Loucy (cell line): ENCODE measurements around the gene FMN2.

Experiments
- EZH2phosphoT487 ChIP-seq: fragments of 200-600 bp; IDR thresholded peaks from 2 replicates; pipeline ENCODE4 v1.6.1; 2018; ENCODE audit warnings: antibody characterized with exemption, mild to moderate bottlenecking, moderate library complexity, borderline replicate concordance
- TF ChIP-seq, protein P1 (sequence below): fragments of 200-600 bp; sonication (generic); conservative IDR thresholded peaks from 2 replicates; pipeline ENCODE4 v1.5.1; 2014; ENCODE audit warnings: mild to moderate bottlenecking, antibody characterized with exemption, low read length

GRCh38 chr1:240405751-240406150, 314.1 kb downstream of the FMN2 start:
- TF ChIP-seq, protein P1, sequence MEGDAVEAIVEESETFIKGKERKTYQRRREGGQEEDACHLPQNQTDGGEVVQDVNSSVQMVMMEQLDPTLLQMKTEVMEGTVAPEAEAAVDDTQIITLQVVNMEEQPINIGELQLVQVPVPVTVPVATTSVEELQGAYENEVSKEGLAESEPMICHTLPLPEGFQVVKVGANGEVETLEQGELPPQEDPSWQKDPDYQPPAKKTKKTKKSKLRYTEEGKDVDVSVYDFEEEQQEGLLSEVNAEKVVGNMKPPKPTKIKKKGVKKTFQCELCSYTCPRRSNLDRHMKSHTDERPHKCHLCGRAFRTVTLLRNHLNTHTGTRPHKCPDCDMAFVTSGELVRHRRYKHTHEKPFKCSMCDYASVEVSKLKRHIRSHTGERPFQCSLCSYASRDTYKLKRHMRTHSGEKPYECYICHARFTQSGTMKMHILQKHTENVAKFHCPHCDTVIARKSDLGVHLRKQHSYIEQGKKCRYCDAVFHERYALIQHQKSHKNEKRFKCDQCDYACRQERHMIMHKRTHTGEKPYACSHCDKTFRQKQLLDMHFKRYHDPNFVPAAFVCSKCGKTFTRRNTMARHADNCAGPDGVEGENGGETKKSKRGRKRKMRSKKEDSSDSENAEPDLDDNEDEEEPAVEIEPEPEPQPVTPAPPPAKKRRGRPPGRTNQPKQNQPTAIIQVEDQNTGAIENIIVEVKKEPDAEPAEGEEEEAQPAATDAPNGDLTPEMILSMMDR: no peak
- no peak for TF ChIP-seq EZH2phosphoT487
